Adrenal gland (tissue), 12 donors: Measurements from ENCODE around the gene LAMA2. TPM values are rescaled to one million over a fixed set of nuclear protein-coding genes. Genes with fewer than 3 reads are reported as not detected.

Experiments used
- DNase-seq, 7 donors: peaks; one replicate each; pipeline ENCODE4 v3.0.0-alpha.2; 2019 to 2020
- H3K27ac ChIP-seq, 5 donors: fragments of 200-600 bp; sonication (generic) in 4 of 5; 1 replicate in 3 of 5; 2 replicates in 2 of 5; pipeline versions ENCODE4 v1.5.1 to v1.8.0; 2016 to 2020; ENCODE audit warnings: mild to moderate bottlenecking in 1 of 5
- H3K27me3 ChIP-seq: fragments of 200-600 bp; 2 replicates; pipeline ENCODE4 v1.8.0; 2021
- H3K36me3 ChIP-seq, 2 donors: fragments of 200-600 bp; replicated peaks in 1 of 2; 1 replicate in 1 of 2; 2 replicates in 1 of 2; pipeline versions ENCODE4 v1.5.1 to v1.8.0; 2018 to 2022
- H3K4me1 ChIP-seq, 2 donors: fragments of 200-600 bp; replicated peaks in 1 of 2; 1 replicate in 1 of 2; 2 replicates in 1 of 2; pipeline versions ENCODE4 v1.5.1 to v1.8.0; 2018 to 2021
- H3K4me3 ChIP-seq, 4 donors: fragments of 200-600 bp; sonication (generic) in 3 of 4; one replicate each; pipeline ENCODE4 v1.5.1; 2016 to 2018
- H3K9me3 ChIP-seq, 3 donors: fragments of 200-600 bp; sonication (generic) in 1 of 3; replicated peaks in 1 of 3; 1 replicate in 2 of 3; 2 replicates in 1 of 3; pipeline versions ENCODE4 v1.5.1 to v1.8.0; 2016 to 2021
- POLR2A ChIP-seq, 2 donors: fragments of 450-650 bp; IDR thresholded peaks; one replicate each; pipeline ENCODE4 v1.6.1; 2017; ENCODE audit warnings: antibody characterized with exemption in 2 of 2, mild to moderate bottlenecking in 2 of 2, moderate library complexity in 1 of 2
- WGBS, 4 donors: extraction: QIAGEN DNeasy Blood & Tissue Kit in 2 of 4; methylation state at CpG; one replicate each; pipeline versions ENCODE4 v1.1.5 to v1.1.7; 2013 to 2017; 5-methylcytosine and 5-hydroxymethylcytosine counted together
- intact Hi-C, 2 donors: fragments of 100-400 bp; cut with DNase I; formaldehyde crosslinking; loops; one replicate each; pipeline versions ENCODE4 v1.14.1 to v1.15.0; 2022 to 2023
- polyA plus RNA-seq, 3 donors: library from polyadenylated mRNA; stranded (reverse); fragments of 200-250 nt in 2 of 3; fragments of 350-450 nt in 1 of 3; fragmentation: Illumina TruSeq in 1 of 3; extraction: RNeasy Lipid Tissue Mini Kit (QIAGEN cat#74804) in 1 of 3; gene quantifications; one replicate each; pipeline ENCODE4 v1.2.3, GENCODE V29; 2013 to 2014
- total RNA-seq, 9 donors: library from RNA; depleted of rRNA in 4 of 9; stranded (reverse); fragments of >200 nt in 4 of 9; fragments of 120-200 nt in 1 of 9; fragmentation: NEBNext Ultra II Directional in 1 of 9; extraction: Animal tissue kit (Norgen Biotek cat#: 25700) in 1 of 9; gene quantifications; one replicate each; pipeline versions ENCODE4 v1.1.0 to v1.2.4, GENCODE V29; 2013 to 2023
- TF ChIP-seq, protein P1 (sequence below), 6 experiments: fragments of 450-650 bp in 4 of 6; fragments of 200-600 bp in 2 of 6; sonication (generic) in 1 of 6; IDR thresholded peaks; 1 replicate in 5 of 6; 2 replicates in 1 of 6; pipeline versions ENCODE4 v1.5.1 to v1.8.0; 2016 to 2021; ENCODE audit warnings: antibody characterized with exemption in 6 of 6, mild to moderate bottlenecking in 2 of 6, moderate library complexity in 1 of 6
- donor health status: healthy with polysubstance abuse.
- donor health status: Bipolar disorder and iron deficiency.
- donor health status: DM: yes; HTN: yes; CAD: no.
- donor health status: DM: no; HTN: no; CAD: no.
- donor health status: DM: no; HTN: no; CAD: no.
- donor health status: DM: yes; HTN: yes; CAD: no.

LAMA2 gene
- total and polyA plus RNA-seq, 12 donors, result 5.8 to 105 (median 38.9) TPM

DNA sequence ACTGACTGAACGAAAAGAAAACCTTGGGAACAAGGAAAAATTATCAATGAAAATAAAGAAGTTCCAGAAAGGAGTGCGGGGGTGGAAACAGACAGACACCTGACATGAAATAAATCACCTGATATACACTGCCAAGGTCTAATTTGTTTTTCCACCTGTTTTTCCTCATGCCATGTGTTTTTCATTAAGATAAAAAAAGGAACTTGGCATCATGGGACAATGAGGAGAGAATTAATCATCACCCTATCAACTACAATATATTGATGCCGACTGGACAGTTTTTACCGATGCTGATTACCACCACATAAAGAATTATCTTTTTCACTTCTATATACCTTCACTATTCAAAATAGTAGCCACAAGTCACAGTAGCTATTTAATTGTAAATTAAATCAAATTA is 593.9 kb downstream of the LAMA2 start:
- H3K9me3 ChIP-seq, result no peaks in the 10 kb centered on the region
- no peaks in the 10 kb centered on the region for H3K27me3 ChIP-seq
- H3K4me3 ChIP-seq, result no peak overlapping the region
- DNase-seq, result no peak
- H3K36me3 ChIP-seq, result peaks cover 0 to 3% of the 10 kb centered on the region in 2 donors
- no peaks in the 10 kb centered on the region for H3K4me1 ChIP-seq
- 64 to 73% (median 68%) methylated on average over 4 of the region's 4 CpGs for WGBS, 4 donors
- TF ChIP-seq, protein P1, sequence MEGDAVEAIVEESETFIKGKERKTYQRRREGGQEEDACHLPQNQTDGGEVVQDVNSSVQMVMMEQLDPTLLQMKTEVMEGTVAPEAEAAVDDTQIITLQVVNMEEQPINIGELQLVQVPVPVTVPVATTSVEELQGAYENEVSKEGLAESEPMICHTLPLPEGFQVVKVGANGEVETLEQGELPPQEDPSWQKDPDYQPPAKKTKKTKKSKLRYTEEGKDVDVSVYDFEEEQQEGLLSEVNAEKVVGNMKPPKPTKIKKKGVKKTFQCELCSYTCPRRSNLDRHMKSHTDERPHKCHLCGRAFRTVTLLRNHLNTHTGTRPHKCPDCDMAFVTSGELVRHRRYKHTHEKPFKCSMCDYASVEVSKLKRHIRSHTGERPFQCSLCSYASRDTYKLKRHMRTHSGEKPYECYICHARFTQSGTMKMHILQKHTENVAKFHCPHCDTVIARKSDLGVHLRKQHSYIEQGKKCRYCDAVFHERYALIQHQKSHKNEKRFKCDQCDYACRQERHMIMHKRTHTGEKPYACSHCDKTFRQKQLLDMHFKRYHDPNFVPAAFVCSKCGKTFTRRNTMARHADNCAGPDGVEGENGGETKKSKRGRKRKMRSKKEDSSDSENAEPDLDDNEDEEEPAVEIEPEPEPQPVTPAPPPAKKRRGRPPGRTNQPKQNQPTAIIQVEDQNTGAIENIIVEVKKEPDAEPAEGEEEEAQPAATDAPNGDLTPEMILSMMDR (IDR thresholded peaks at IDR 0.05), result no peak
- no peak for TF ChIP-seq POLR2A (IDR thresholded peaks at IDR 0.05)
- intact Hi-C loops, result no loop called here
- no peak overlapping the region for H3K27ac ChIP-seq

DNA sequence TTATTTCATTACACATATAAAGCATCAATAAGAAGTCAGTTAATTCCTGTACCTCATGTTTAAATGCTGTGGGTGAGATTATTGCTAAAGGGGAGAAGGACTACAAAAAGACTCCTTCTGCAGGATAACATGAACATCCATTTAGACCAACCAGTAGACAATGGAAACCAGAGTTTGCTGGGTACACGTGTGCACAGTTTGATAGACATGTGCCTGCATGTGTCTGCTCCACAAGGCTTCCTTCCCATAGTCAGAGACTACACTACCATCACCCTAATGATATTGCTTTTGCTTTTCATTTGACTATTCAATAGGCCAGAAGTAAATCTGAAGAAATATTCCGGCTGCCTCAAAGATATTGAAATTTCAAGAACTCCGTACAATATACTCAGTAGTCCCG is 595.4 kb downstream of the LAMA2 start:
- no peaks in the 10 kb centered on the region for H3K27me3 ChIP-seq
- no peak overlapping the region for H3K4me3 ChIP-seq
- intact Hi-C loops, result no loop called here
- no peak overlapping the region for H3K27ac ChIP-seq
- no peak for DNase-seq
- no peak for TF ChIP-seq POLR2A (IDR thresholded peaks at IDR 0.05)
- TF ChIP-seq, protein P1 (IDR thresholded peaks at IDR 0.05), result no peak
- H3K36me3 ChIP-seq, result peaks cover 0 to 3% of the 10 kb centered on the region in 2 donors
- H3K9me3 ChIP-seq, result no peaks in the 10 kb centered on the region
- no peaks in the 10 kb centered on the region for H3K4me1 ChIP-seq
- WGBS, 4 donors, result 92 to 97% (median 95%) methylated on average over 4 of the region's 4 CpGs

DNA sequence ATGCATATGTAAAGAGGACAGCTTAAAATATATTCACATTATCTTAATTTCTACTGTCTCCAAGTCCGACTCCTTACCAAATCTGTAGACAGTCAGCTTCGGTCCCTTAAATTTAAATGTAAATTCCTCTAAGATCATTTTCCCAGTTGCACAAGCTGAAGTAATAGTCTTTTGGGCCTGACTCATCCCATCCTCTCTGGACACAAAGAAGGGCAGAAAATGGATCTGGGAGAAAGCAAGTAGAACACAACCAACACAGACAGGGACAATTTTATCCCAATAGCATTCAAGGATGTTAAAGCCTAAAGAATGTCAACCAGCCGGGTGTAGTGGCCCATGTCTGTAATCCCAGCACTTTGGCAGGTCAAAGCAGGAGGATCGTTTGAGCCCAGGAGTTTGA is 598.8 kb downstream of the LAMA2 start:
- TF ChIP-seq, protein P1 (IDR thresholded peaks at IDR 0.05), result no peak
- no peak for TF ChIP-seq POLR2A (IDR thresholded peaks at IDR 0.05)
- H3K4me3 ChIP-seq, result no peak overlapping the region
- H3K4me1 ChIP-seq, result no peaks in the 10 kb centered on the region
- no peak overlapping the region for H3K27ac ChIP-seq
- peaks cover 0 to 3% of the 10 kb centered on the region in 2 donors for H3K36me3 ChIP-seq
- 89 to 98% (median 95%) methylated on average over 4 of the region's 4 CpGs for WGBS, 4 donors
- DNase-seq, result no peak
- H3K27me3 ChIP-seq, result no peaks in the 10 kb centered on the region
- intact Hi-C loops, result no loop called here
- H3K9me3 ChIP-seq, result no peaks in the 10 kb centered on the region

DNA sequence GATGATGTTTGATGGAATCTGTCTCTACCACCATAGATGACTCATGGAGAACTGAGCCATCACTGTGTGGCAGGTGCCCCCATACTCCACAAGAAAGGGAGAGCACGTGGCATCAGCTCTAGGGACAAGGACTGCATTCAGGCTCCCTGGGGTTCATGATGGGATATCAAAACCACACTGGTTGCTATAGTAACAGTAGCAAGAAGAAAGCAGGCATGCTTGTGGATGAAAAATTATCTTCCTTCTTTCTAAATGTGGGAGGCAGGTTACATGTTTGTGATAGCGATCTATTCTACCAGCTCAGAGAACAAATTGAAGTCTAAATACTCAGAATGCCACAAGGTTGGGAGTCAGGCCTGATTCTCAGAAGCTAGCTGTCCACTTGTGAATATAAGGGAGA is 602.8 kb downstream of the LAMA2 start:
- H3K9me3 ChIP-seq, result no peaks in the 10 kb centered on the region
- intact Hi-C loops, result no loop called here
- WGBS, 4 donors, result 78 to 89% (median 82%) methylated on average over 2 of the region's 2 CpGs
- H3K4me3 ChIP-seq, result no peak overlapping the region
- TF ChIP-seq, protein P1 (IDR thresholded peaks at IDR 0.05), result no peak
- TF ChIP-seq POLR2A (IDR thresholded peaks at IDR 0.05), result no peak
- H3K27me3 ChIP-seq, result no peaks in the 10 kb centered on the region
- H3K27ac ChIP-seq, result no peak overlapping the region
- peaks cover 0 to 12% of the 10 kb centered on the region in 2 donors for H3K4me1 ChIP-seq
- peaks cover 0 to 3% of the 10 kb centered on the region in 2 donors for H3K36me3 ChIP-seq
- no peak for DNase-seq
